Posterior vena cava (tissue), 2 donors: ENCODE data around the gene CHAF1B. TPM values are rescaled to one million over a fixed set of nuclear protein-coding genes. Genes with fewer than 3 reads are reported as not detected.

Experiments used
- DNase-seq: peaks from one replicate; pipeline ENCODE4 v3.0.0-alpha.2; 2020; ENCODE audit warnings: low spot score
- intact Hi-C, 2 donors: fragments of 100-400 bp; cut with DNase I; formaldehyde crosslinking; loops; one replicate each; pipeline versions ENCODE4 v1.14.1 to v1.14.2; 2022 to 2023
- total RNA-seq, 2 donors: library from RNA; stranded (reverse); fragmentation: NEBNext Ultra II Directional; extraction: Animal tissue kit (Norgen Biotek cat#: 25700); gene quantifications; one replicate each; pipeline ENCODE4 v1.2.1, GENCODE V29; 2021
- donor health status: DM: yes; HTN: yes; CAD: no.
- donor health status: DM: yes; HTN: yes; CAD: no.

CHAF1B gene
- total RNA-seq, 2 donors from 2014 or later, result 1.2 to 1.9 TPM

DNA sequence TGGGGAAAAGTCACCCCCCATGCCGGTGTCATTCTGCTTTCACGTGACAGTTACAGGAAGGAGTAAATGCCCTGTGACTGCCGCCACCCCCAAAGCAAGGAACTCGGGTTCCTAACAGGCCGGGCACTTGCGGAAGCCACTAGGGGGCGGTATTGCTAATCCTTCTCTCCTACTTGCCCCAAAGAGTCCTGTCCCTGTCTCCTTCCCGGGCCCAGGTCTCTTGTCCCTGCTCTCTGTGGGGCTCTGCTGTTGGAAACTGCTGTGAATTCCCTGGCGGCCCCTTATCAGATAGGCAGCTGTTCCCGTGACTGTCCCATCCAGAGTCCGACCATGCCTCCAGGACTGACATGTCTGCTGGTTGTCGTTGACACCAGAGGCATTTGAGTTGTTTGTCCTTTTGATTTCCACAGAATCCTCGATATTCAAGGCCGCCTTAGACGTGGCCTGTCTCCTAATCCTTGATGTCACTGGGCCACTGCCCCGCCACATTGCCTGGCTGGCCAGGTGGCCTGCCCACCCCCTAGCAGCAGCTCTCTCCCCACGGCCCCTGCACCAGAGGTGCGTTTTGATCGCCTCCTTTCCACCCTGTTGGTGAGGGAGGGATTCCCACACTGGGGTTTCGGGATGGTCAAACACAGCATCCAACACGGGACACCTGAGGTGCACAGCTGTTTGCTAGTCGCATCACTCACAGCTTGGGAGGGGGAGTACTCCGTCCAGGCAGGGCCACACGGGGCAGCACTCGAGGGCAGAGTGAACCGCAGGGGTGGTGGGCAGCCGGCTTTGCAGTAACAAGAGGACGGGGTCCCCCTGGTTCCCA, 37.3 kb downstream of the CHAF1B start:
- peak; percentile 79 for DNase-seq
- intact Hi-C loops, result loop anchor here in 1 of 2 donors (10.0 kb wide), 1 partner anchor 502 kb away; no protein-coding TSS in a partner anchor

DNA sequence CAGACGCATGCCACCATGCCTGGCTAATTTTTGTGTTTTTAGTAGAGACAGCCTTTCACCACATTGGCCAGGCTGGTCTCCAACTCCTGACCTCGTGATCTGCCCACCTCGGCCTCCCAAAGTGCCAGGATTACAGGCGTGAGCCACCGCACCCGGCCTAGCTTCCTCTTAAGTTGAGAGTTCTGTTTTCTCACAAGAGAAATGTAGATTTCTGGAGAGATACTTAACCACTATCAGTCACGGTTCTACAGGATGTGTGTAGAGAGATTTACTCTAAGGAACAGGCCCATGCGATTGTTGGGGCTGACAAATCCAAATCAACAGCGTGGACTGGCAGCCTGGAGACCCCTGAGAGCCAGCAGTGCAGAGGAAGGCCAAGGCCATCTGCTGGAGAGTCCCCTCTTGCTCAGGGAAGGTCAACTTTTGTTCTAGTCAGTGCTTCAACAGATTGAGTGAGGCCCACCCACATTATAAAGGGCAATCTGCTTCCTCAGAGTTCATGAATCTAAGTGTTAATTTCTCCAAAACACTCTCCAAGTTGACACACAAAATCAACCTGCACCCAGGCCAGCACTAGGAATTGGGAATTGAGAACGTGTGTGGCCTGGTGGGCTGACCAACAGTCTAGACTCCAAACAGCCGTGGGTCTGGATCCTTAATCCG, 38.7 kb downstream of the CHAF1B start:
- peak; percentile 38 for DNase-seq
- intact Hi-C loops, result loop anchor here in 1 of 2 donors (10.0 kb wide), 1 partner anchor 501 kb away; no protein-coding TSS in a partner anchor

DNA sequence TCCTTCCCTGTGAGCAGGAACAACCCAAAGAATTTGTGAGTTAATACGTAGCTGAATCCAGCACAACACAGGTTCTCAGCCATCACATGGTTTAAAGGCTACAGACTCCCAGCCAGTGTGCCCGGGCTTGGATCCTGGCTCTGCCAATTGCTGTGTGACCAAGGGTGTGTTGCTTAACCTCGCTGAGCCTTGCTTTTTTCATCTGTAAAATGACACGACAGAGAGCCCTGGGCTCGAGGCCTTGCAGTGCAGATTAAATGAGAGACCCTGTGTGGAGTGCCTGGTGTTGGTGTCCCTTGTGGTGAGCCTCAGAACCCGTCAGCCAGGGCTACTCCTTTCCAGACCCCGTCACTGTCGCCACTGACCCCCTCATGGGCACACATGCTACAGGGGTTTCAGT, 39.4 kb downstream of the CHAF1B start:
- intact Hi-C loops, result loop anchor here in 1 of 2 donors (10.0 kb wide), 1 partner anchor 500 kb away; no protein-coding TSS in a partner anchor
- peak; percentile 51 for DNase-seq

DNA sequence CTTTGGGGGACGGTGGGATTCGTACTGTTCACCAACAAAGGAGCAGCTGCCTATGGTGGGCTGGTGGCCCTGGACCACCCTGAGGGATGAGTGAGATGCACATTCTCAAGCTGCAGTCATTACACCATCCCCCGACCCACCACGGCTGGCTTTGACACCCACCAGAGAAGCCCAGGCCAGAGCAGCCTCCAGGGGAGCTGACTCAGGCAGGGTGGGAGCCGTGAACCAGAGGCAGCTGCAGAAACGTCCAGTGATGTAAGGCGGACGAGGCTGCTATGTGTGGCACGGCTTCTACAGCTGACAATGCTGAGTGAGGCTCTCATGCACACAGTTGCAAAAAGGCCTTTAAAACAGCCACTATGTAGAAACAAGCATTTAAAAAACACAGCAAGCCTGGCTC, 40.1 kb downstream of the CHAF1B start:
- DNase-seq, result peak; percentile 74
- intact Hi-C loops, result loop anchor here (1.0 to 10.0 kb wide), 2 partner anchors 23 to 500 kb away; no protein-coding TSS in a partner anchor

DNA sequence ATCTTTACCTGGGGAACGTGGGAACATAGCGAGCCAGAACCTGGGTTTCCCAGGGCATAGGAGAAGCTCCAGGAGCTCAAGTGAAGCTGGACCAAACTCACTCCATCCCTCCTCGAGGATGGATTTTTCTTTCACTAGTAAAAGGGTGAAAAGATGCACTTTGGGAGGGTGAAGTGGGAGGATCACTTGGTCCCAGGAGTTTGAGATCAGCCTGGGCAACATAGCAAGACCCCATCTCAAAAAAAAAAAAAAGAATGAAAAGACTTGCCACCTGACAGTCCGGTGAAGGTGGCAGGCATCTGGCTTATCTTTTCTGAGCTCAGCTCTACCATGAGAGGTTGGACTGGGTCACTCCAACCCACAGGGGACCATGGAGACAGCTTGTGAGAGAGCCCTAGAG, 42.3 kb downstream of the CHAF1B start:
- peak; percentile 12 for DNase-seq
- intact Hi-C loops, result loop anchor here in 1 of 2 donors (10.0 kb wide), 1 partner anchor 497 kb away; no protein-coding TSS in a partner anchor

DNA sequence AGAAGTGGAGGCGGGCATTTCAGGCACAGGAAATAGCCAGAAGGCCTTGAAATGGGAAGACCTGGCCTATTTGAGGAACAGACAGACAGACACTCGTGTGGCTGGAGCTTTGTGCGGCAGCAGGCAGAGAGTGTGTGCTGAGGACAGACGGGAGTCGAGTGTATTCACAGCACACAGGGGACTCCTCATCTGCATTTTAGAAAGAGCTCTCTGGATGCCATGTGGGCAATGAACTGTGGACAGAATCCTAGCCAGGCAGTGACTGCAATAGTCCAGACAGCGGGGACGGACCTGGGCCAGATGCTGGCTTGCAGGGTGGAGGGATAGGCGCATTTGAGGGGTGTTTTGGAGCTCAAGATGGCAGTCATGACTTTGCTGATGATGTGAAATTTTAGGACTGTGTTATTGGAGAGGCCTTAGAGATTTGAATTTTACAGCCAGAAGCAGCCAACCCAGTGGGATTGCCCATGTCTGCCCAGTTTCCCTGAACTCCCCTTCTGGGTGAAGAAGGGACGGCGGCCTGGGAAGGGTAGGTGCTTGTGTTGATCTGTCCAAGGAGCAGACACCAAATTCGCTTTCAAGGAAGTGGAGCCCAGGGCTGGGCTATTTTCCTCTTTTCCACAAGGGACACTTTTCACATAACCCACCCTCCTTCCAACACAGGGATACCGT, 43.7 kb downstream of the CHAF1B start:
- intact Hi-C loops, result loop anchor here in 1 of 2 donors (10.0 kb wide), 1 partner anchor 496 kb away; no protein-coding TSS in a partner anchor
- DNase-seq, result no peak

DNA sequence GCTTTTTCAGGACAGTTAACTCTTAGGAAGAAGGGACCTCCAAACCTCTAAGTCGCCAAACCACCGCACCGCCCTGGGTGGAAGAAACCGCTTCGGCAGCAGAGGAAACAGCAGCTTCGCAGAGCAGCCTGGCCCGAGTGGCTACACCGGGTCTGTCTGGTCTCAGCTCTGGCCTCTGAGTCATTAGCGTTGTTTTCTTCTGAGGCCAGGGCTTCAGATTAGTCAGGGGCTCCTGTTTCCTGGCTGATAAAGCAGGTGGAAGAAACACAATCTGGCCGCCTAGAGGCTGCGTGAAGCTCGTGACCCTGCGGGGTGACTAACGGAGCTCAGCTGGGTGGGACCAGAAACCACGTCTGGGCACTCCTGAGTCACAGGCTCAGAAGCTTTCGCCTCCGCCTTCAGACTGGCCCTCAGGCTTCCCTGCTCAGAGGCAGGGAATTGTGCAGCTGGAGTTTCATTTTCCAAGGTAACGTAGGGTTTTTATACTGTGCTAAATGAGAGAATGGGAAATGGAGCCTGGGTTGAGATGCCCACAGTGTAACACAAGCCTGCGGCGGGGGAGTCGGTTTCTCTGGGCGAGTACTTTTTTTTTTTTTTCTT, 44.9 kb downstream of the CHAF1B start:
- intact Hi-C loops, result loop anchor here in 1 of 2 donors (10.0 kb wide), 1 partner anchor 495 kb away; no protein-coding TSS in a partner anchor
- DNase-seq, result peak; percentile 95

DNA sequence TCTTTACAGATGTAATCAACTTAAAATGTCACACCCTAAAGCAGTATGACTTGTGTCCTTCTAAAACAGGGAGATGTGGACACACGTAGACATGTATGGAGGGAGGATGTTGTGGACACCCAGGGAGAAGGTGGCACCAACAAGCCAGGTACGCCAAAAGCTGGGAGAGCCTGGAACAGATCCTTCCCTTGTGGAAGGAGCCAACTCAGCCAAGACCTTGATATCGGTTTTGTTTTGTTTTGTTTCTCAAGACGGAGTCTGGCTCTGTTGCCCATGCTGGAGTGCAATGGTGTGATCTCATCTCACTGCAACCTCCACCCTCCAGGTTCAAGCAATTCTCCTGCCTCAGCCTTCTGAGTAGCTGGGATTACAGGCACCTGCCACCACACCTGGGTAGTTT, 45.6 kb downstream of the CHAF1B start:
- no peak for DNase-seq

DNA sequence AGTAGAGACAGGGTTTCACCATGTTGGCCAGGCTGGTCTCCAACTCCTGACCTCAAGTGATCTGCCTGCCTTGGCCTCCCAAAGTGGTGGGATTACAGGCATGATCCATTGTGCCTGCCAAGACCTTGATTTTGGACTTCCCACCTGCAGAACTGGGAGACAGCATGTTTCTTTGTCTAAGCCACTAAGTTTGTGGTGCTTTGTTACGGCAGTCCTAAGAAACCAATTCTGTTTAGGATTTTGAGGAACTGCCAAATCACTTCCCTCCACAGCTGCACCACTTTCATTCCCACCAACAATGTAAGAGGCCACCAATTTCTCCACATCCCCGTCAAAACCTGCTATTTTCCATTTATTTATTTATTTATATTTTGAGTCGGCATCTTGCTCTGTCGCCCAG, 46.1 kb downstream of the CHAF1B start:
- intact Hi-C loops, result no loop called here
- DNase-seq, result no peak

More for the DNA sequence above, 45.6 kb downstream of the CHAF1B start:
- intact Hi-C loops, result no loop called here

DNA sequence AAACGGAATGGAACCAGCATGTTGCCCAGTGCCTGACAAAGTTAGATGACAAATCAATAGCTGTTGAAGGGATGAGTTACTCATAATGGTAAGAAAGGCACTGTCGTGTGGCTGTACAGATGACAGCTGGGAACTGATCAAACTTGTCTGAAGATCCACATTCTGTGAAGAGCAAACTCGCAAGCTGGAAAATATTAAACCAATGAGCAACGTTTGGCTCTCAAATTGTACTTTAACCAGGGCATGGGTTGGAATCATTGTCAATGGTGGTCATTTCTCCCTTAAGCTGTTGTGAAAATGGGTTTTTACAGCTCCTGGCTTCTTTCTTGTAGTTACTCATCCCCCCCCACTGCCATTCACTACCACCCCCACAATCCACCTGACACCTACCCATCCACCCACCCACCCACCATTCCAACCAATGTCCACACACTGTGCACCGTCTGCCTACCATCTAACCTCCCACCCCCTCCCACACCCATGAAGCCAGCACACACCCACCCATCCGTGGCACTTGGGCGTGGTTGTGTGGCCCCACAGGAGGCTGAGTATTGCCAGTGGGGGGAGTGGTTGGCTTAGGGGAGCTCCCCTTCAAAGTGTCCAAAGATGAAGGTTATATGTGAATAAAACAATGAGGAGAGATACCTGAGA, 48.0 kb downstream of the CHAF1B start:
- no peak for DNase-seq
- intact Hi-C loops, result no loop called here

DNA sequence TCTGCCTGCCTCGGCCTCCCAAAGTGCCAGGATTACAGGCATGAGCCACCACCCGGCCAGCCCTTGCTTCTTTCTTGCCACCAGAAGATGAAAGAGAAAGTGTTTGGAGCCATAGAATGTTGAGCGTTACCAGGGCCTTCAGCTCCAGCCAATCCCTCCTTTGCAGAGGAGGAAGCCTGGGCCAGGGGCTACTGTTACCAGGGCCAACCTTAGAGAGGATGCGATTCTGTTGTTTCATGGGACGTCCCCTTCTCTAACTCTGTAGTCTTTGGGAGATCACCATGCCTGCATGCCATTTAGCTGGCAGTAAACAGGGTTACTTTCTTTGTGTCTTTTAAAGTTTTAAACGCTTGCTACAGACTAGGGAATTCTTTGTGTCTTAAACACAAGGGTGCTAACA, 49.0 kb downstream of the CHAF1B start:
- intact Hi-C loops, result no loop called here
- DNase-seq, result no peak

DNA sequence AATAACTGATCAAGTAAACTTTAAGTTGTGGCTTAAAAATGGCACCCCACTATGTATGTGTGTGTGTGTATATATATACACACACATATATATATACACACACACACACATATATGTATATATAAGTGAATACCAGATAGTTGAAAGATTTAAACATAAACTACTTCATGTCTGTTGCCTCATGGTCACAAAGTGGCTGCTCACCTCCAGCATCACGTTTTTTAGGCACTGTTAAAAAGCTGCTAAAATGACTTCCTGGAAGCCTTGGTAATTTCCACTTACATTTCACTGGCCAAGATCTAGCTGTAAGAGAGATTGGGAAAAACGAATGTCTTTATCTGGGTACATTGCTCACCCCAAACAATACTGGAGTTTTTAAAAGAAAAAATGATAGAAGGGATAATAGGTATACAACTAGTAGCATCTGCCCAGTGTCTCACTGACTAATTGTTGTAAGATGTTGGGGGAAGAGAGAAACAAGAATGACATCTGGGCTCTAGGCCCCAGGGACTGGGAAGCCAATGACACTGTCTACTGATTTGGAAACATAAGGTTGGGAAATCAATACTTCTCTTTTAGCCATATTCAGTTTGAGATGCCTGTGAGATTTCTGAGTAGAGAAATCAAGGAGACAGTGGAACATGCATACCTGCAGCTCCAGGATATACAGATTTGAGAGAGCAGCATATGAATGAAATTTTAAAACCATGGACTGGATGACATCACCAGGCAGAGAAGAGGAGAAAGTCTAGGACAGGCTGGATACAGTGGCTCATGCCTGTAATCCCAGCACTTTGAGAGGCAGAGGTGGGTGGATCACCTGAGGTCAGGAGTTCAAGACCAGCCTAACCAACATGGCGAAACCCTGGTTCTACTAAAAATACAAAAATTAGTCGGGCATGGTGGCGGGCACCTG, 51.9 kb downstream of the CHAF1B start:
- intact Hi-C loops, result no loop called here
- no peak for DNase-seq

DNA sequence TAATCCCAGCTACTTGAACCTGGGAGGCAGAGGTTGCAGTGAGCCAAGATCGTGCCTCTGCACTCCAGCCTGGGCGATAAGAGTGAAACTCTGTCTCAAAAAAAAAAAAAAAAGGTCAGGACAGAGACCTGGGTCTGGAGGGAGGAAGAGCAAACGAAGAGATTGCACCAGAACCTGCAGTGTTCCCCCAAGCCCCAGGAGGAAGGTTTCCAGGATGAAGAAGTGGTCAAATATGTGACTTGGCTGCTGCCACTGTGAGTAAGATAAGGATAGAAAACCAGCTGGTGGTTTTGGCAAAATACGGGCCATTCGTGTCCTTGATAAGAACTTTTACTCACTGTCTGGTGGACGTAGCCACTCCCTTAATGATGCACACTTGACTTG, 52.5 kb downstream of the CHAF1B start:
- no peak for DNase-seq
- intact Hi-C loops, result no loop called here

DNA sequence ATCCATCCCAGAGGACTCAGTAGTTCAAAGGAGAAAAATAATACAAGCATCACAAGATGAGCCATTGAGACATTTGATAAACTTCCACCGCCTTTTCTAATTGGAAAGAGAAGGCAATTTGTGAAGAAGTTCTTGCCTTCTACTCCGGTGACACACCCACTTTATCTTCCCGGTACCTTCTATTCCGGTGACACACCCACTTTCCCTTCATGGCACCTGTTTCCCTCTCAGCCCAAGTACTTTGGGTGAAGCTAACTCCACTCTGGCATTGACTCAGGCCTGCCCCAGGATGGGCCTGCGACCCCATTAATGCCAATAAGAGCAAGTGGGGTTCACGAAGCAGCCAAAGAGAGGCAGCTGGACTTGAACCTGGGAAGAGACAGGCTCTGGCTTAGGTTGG, 56.5 kb downstream of the CHAF1B start:
- intact Hi-C loops, result no loop called here
- no peak for DNase-seq

DNA sequence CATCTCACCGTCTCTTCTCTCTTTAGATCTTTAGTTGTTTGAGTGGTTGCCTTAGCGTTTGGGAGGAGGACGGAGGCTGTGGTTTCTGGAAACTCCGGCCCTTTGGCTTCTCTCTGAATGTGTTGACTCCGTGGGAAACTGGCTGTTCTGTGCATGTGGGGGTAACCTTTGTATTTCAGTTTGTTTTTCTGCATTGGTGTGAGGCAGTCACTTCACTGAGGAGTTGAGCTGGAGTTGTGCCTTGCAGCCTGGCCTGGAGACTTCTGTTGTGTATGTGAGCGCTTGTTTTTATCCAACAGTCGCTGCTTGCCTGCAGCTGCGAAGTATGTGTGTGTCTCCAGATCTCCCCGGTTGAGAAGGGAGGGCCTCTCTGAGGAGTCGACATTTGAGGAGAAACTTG, 61.1 kb downstream of the CHAF1B start:
- DNase-seq, result no peak
- intact Hi-C loops, result no loop called here

DNA sequence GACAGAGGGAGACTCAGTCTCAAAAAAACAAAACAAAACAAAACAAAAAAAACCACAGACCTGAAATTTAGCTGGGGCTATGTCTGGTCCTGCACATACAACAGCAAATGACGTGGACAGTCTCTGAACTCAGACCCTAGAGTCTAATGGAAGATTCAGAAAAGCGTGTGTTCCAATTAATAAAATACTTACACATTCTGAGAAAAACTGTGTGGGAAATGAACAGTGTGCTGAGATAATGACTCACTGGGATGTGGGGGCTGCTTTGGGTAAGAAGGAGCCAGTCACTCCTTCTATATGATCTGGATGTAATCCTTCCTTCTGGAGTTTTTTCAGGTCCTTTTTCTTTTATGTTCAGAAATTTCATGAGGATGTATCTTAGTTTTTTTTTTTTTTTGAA, 65.3 kb downstream of the CHAF1B start:
- DNase-seq, result no peak
- intact Hi-C loops, result no loop called here

DNA sequence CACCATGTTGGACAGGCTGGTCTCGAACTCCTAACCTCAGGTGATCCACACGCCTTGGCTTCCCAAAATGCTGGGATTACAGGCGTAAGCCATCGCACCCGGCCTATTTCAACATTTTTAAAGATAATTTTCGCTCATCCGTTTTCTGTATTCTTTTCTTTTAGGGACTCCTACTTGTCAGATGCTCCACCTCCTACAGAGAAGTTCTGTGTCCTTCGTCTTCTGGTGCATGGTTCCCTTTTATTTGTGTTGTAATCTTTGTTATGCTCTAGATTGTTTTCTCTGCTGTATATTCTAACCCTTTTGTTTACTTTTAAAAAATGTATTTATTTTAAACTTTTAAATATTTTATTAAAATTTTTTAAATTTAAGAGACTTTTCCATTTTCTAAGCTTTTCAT, 66.3 kb downstream of the CHAF1B start:
- intact Hi-C loops, result no loop called here
- DNase-seq, result peak; percentile 11

DNA sequence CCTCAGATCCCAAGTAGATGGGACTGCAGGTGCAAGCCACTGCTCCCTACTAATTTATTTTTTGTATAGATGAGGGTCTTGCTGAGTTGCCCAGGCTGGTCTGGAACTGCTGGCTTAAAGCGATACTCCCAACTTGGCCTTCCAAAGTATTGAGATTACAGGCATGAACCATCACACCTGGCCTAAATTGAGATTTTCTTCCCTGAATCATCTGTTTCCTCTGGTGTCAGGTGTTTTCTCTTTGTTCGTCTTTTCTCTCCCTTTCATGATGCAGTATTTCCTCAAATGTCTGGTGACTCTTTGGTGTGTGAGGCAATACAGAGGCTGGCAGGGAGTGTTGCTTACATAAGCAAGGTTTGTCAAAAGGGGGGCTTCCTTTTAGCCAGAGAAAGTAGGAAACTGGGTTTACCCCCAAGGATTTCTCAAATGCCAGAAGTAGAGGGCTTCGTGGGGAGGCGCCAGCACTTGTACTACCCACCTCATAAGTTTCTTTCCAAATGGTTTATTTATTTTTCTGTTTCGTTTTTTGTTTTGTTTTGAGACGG, 67.2 kb downstream of the CHAF1B start:
- intact Hi-C loops, result no loop called here
- no peak for DNase-seq
